Stimulated activated CD8-positive, alpha-beta memory T cell treated with anti-CD3 and anti-CD28 coated beads, Interleukin-4, amount 100 ng/mL, for 48 hours (primary cell): ENCODE data around the gene STXBP5.
"Not testable (repeated sequence)": the region's sequence is repeated elsewhere in the genome, so short reads cannot be mapped to it uniquely, and the experiment has no call there.

Source experiments
- DNase-seq: peaks from one replicate; pipeline ENCODE4 v3.0.0-alpha.2; 2020

The STXBP5 gene

GRCh38 chr6:147251072-147251471 is 46.9 kb downstream of the STXBP5 start:
- DNase-seq: no peak

- DNase-seq: not testable (repeated sequence)
These were observed 50.8 kb downstream of the STXBP5 start for GRCh38 chr6:147254929-147255473.

- no peak for DNase-seq
These were observed 51.9 kb downstream of the STXBP5 start for GRCh38 chr6:147255948-147256674.

GRCh38 chr6:147257760-147258159 is 53.5 kb downstream of the STXBP5 start:
- no peak for DNase-seq

- no peak for DNase-seq
These were observed 55.9 kb downstream of the STXBP5 start for GRCh38 chr6:147260091-147260490.

- no peak for DNase-seq
These were observed 58.7 kb downstream of the STXBP5 start for GRCh38 chr6:147262946-147263345.

GRCh38 chr6:147266821-147267220 is 62.6 kb downstream of the STXBP5 start:
- DNase-seq: no peak

GRCh38 chr6:147267658-147268057 is 63.4 kb downstream of the STXBP5 start:
- no peak for DNase-seq

- DNase-seq: no peak
These were observed 64.0 kb downstream of the STXBP5 start for GRCh38 chr6:147268254-147268653.

GRCh38 chr6:147274012-147274411 is 69.8 kb downstream of the STXBP5 start:
- DNase-seq: no peak

GRCh38 chr6:147274776-147275175 is 70.6 kb downstream of the STXBP5 start:
- no peak for DNase-seq

- DNase-seq: no peak
These were observed 74.7 kb downstream of the STXBP5 start for GRCh38 chr6:147278891-147279290.

- no peak for DNase-seq
These were observed 75.2 kb downstream of the STXBP5 start for GRCh38 chr6:147279427-147279826.

- no peak for DNase-seq
These were observed 77.8 kb downstream of the STXBP5 start for GRCh38 chr6:147281895-147282565.

- no peak for DNase-seq
These were observed 78.3 kb downstream of the STXBP5 start for GRCh38 chr6:147282566-147282959.

- DNase-seq: no peak
These were observed 79.2 kb downstream of the STXBP5 start for GRCh38 chr6:147283460-147283859.

- no peak for DNase-seq
These were observed 81.1 kb downstream of the STXBP5 start for GRCh38 chr6:147285087-147285855.

- no peak for DNase-seq
These were observed 83.7 kb downstream of the STXBP5 start for GRCh38 chr6:147287869-147288271.

GRCh38 chr6:147297124-147297523 is 92.9 kb downstream of the STXBP5 start:
- no peak for DNase-seq

- no peak for DNase-seq
These were observed 93.6 kb downstream of the STXBP5 start for GRCh38 chr6:147297663-147298316.

GRCh38 chr6:147298461-147298860 is 94.2 kb downstream of the STXBP5 start:
- no peak for DNase-seq

- no peak for DNase-seq
These were observed 94.8 kb downstream of the STXBP5 start for GRCh38 chr6:147299035-147299434.

- no peak for DNase-seq
These were observed 96.9 kb downstream of the STXBP5 start for GRCh38 chr6:147301070-147301469.
